ENCODE data around the gene SUGP1. TPM values are rescaled to one million over a fixed set of nuclear protein-coding genes. Genes with fewer than 3 reads are reported as not detected.

SUGP1 gene
- total and polyA plus RNA-seq, 2 of the 13 experiments (the other 11 are each of a cell fraction or from before 2014, with no cell fraction given) = 21.6 to 25.9 TPM

- no peak for TF ChIP-seq ZNF574 (CRISPR knock-in tag; IDR thresholded peaks at IDR 0.05)
- no peak for TF ChIP-seq ZNF460 (CRISPR knock-in tag; IDR thresholded peaks at IDR 0.05; ENCODE audit: borderline replicate concordance)
- TF ChIP-seq SNAPC2 (CRISPR knock-in tag; IDR thresholded peaks at IDR 0.05) = 0 out of 2 replicates have a peak, but pooled peaks have one; percentile 41
- TF ChIP-seq ZFP91 (CRISPR knock-in tag; IDR thresholded peaks at IDR 0.05; ENCODE audit: borderline replicate concordance) = no peak
- TF ChIP-seq KDM1A (CRISPR knock-in tag; IDR thresholded peaks at IDR 0.05) = no peak
- no peak for TF ChIP-seq MIER3 (CRISPR knock-in tag; IDR thresholded peaks at IDR 0.05; ENCODE audit: borderline replicate concordance)
- TF ChIP-seq ATRX (CRISPR knock-in tag; IDR thresholded peaks at IDR 0.05; ENCODE audit: borderline replicate concordance) = no peak
- 0 out of 2 replicates have a peak, but pooled peaks have one; percentile 23 for TF ChIP-seq ETV5 (CRISPR knock-in tag; IDR thresholded peaks at IDR 0.05; ENCODE audit: borderline replicate concordance)
- TF ChIP-seq ZFP36L2 (CRISPR knock-in tag; IDR thresholded peaks at IDR 0.05) = no peak
- TF ChIP-seq MAZ (IDR thresholded peaks at IDR 0.05; ENCODE audit: borderline replicate concordance, low read depth, low read length) = no peak
- no peak for TF ChIP-seq MAZ (CRISPR knock-in tag; IDR thresholded peaks at IDR 0.05; ENCODE audit: low read depth)
- TF ChIP-seq CBFB (CRISPR knock-in tag; IDR thresholded peaks at IDR 0.05) = no peak
- no peak for TF ChIP-seq ZNF17 (CRISPR knock-in tag; IDR thresholded peaks at IDR 0.05)
- no peak for TF ChIP-seq ZNF180 (CRISPR knock-in tag; IDR thresholded peaks at IDR 0.05; ENCODE audit: borderline replicate concordance, low read depth)
- TF ChIP-seq SOX5 (CRISPR knock-in tag; IDR thresholded peaks at IDR 0.05; ENCODE audit: borderline replicate concordance) = no peak
- TF ChIP-seq PHF20 (CRISPR knock-in tag; IDR thresholded peaks at IDR 0.05) = no peak
- no peak for TF ChIP-seq ETS1 (CRISPR knock-in tag; IDR thresholded peaks at IDR 0.05)
- TF ChIP-seq ZNF775 (CRISPR knock-in tag; IDR thresholded peaks at IDR 0.05; ENCODE audit: borderline replicate concordance) = no peak
- no peak for TF ChIP-seq REL (CRISPR knock-in tag; conservative IDR thresholded peaks at IDR 0.05)
- TF ChIP-seq TFDP2 (CRISPR knock-in tag; IDR thresholded peaks at IDR 0.05) = 0 out of 2 replicates have a peak, but pooled peaks have one; percentile 35
- TF ChIP-seq ZSCAN30 (CRISPR knock-in tag; IDR thresholded peaks at IDR 0.05) = no peak
- 0 out of 2 replicates have a peak, but pooled peaks have one; percentile 12 for TF ChIP-seq ZNF317 (CRISPR knock-in tag; IDR thresholded peaks at IDR 0.05)
- no peak for TF ChIP-seq ZNF510 (CRISPR knock-in tag; IDR thresholded peaks at IDR 0.05; ENCODE audit: low read depth)
- no peak for TF ChIP-seq HOXA7 (CRISPR knock-in tag; IDR thresholded peaks at IDR 0.05)
- no peak for TF ChIP-seq ADNP (CRISPR knock-in tag; IDR thresholded peaks at IDR 0.05)
Observed at GRCh38 chr19:19361075-19361594, 40.8 kb upstream of the SUGP1 start (continued).
